HepG2 (cell line): Measurements from ENCODE around the gene USP32. TPM values are rescaled to one million over a fixed set of nuclear protein-coding genes. Genes with fewer than 3 reads are reported as not detected.

Experiments
- ARHGAP35 ChIP-seq: sonication (generic); formaldehyde crosslinking; IDR thresholded peaks from 2 replicates; pipeline ENCODE4 v1.9.0; 2022; ENCODE audit warnings: mild to moderate bottlenecking, inconsistent platforms, moderate library complexity, missing genetic modification reagents, borderline replicate concordance
- DPF2 ChIP-seq: sonication (generic); formaldehyde crosslinking; IDR thresholded peaks from 2 replicates; pipeline ENCODE4 v1.4.0; 2020; ENCODE audit warnings: mild to moderate bottlenecking, low read depth, missing genetic modification reagents, borderline replicate concordance
- FOXA3 ChIP-seq: IDR thresholded peaks from 2 replicates; pipeline ENCODE4 v1.6.1; 2016; ENCODE audit warnings: missing genetic modification reagents, missing compliant biosample characterization
- ISX ChIP-seq: sonication (generic); formaldehyde crosslinking; conservative IDR thresholded peaks from 2 replicates; pipeline ENCODE4 v1.5.0; 2020; ENCODE audit warnings: missing genetic modification reagents
- KAT2B ChIP-seq: fragments of 150-350 bp; IDR thresholded peaks from 2 replicates; pipeline ENCODE4 v1.6.1; 2014; ENCODE audit warnings: low read depth, low read length, borderline replicate concordance
- LCORL ChIP-seq, 2 experiments: fragments of 450-650 bp in 1 of 2; sonication (generic) in 1 of 2; formaldehyde crosslinking in 1 of 2; IDR thresholded peaks; 2 replicates each; pipeline versions ENCODE4 v1.5.0 to v1.6.1; 2017 to 2020; ENCODE audit warnings: antibody characterized with exemption in 1 of 2, missing genetic modification reagents in 1 of 2
- MIER3 ChIP-seq: IDR thresholded peaks from 2 replicates; pipeline ENCODE4 v1.6.1; 2016; ENCODE audit warnings: missing compliant biosample characterization, borderline replicate concordance
- RFXANK ChIP-seq: IDR thresholded peaks from 2 replicates; pipeline ENCODE4 v1.6.1; 2016
- SAFB2 ChIP-seq: sonication (generic); formaldehyde crosslinking; IDR thresholded peaks from 2 replicates; pipeline ENCODE4 v1.5.1; 2020; ENCODE audit warnings: missing genetic modification reagents, low read depth, mild to moderate bottlenecking, borderline replicate concordance
- SMAD1 ChIP-seq: sonication (generic); formaldehyde crosslinking; IDR thresholded peaks from 2 replicates; pipeline ENCODE4 v1.4.0; 2020; ENCODE audit warnings: missing genetic modification reagents, low read depth, mild to moderate bottlenecking, borderline replicate concordance
- SMARCE1 ChIP-seq: fragments of 450-650 bp; IDR thresholded peaks from 2 replicates; pipeline ENCODE4 v1.6.1; 2017; ENCODE audit warnings: borderline replicate concordance
- SOX6 ChIP-seq, 2 experiments: fragments of 450-650 bp in 1 of 2; sonication (generic) in 1 of 2; formaldehyde crosslinking in 1 of 2; IDR thresholded peaks; 2 replicates each; pipeline versions ENCODE4 v1.4.0 to v1.6.1; 2017 to 2020; ENCODE audit warnings: antibody characterized with exemption in 1 of 2, mild to moderate bottlenecking in 1 of 2, missing genetic modification reagents in 1 of 2
- YEATS4 ChIP-seq: sonication (generic); formaldehyde crosslinking; IDR thresholded peaks from 2 replicates; pipeline ENCODE4 v1.4.0; 2020; ENCODE audit warnings: missing genetic modification reagents, borderline replicate concordance
- ZKSCAN5 ChIP-seq: sonication (generic); formaldehyde crosslinking; IDR thresholded peaks from 2 replicates; pipeline ENCODE4 v1.5.1; 2020; ENCODE audit warnings: mild to moderate bottlenecking, missing genetic modification reagents
- ZNF672 ChIP-seq: sonication (generic); formaldehyde crosslinking; IDR thresholded peaks from 2 replicates; pipeline ENCODE4 v1.8.1; 2022; ENCODE audit warnings: missing genetic modification reagents
- polyA plus RNA-seq, 8 experiments: library from polyadenylated mRNA; depleted of rRNA in 3 of 8; stranded (reverse) in 7 of 8; unstranded in 1 of 8; fragments of >200 nt; fragmentation: Illumina TruSeq in 4 of 8; extraction: Trizol in 4 of 8; gene quantifications; 2 replicates each; pipeline versions ENCODE4 v1.2.1 to v1.2.3, GENCODE V29; 2011 to 2016; ENCODE audit warnings: low read depth in 4 of 8, missing spikeins in 1 of 8, mixed read lengths in 1 of 8; ENCODE audit not compliant: insufficient read depth in 1 of 8
- total RNA-seq, 5 experiments: library from RNA; depleted of rRNA; stranded (reverse); fragments of >200 nt; fragmentation: Illumina TruSeq; extraction: Trizol; gene quantifications; 2 replicates each; pipeline ENCODE4 v1.2.3, GENCODE V29; 2016; ENCODE audit warnings: low read depth in 1 of 5
- TF ChIP-seq, protein P1 (sequence below): sonication (generic); formaldehyde crosslinking; IDR thresholded peaks from 2 replicates; pipeline ENCODE4 v1.4.0; 2020; ENCODE audit warnings: mild to moderate bottlenecking, missing genetic modification reagents
- TF ChIP-seq, protein P2 (sequence below): IDR thresholded peaks from 2 replicates; pipeline ENCODE4 v1.6.1; 2016; ENCODE audit warnings: control low read depth
- TF ChIP-seq, protein P3 (sequence below): sonication (generic); formaldehyde crosslinking; IDR thresholded peaks from 2 replicates; pipeline ENCODE4 v1.5.1; 2020; ENCODE audit warnings: mild to moderate bottlenecking, missing genetic modification reagents, moderate library complexity

Gene USP32
- total and polyA plus RNA-seq, 2 of the 13 experiments (the other 11 are each of a cell fraction or from before 2014, with no cell fraction given), result 24.9 to 39.9 TPM

DNA sequence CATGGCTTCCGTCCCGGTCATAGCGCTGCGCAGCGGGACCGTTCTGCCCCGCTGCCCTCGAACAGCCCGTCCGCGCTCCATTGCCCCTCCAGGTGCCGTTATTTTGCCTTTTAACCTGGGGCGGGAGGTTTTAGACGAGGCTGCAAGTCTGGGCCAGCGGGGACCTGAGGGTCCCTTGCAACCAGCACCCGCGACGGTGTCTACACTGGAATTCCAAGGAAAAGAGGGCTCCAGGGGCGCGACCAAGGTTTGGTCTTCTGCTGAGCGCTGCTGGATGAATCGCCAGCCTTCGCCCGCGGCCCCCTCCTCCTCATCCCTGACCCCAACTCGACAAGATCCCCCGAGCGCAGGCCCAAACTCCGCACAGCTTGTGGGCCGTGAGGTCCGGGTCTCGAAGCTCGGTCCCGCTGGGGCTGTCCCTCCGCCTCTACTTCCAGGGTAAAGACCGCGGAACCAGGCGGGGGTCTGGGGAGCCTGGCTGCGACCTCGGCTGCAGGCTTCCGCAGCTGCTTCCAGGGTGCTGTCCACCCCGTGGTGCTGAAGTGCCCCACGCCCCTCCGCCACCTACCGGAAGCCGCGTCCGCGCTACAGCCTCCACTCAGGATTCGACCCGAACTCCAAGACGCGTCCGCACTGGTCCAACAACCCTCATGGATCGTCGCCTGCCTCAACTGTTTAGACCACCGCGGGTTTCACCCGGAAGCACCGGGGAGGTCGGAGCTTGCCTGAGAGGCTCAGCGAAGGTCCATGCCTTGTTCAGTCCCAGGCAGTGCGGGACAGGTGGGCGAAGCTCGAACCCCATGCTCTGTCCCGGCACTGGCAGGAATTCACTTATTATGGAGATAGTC, 252.3 kb downstream of the USP32 start (continued):
- TF ChIP-seq, protein P1, sequence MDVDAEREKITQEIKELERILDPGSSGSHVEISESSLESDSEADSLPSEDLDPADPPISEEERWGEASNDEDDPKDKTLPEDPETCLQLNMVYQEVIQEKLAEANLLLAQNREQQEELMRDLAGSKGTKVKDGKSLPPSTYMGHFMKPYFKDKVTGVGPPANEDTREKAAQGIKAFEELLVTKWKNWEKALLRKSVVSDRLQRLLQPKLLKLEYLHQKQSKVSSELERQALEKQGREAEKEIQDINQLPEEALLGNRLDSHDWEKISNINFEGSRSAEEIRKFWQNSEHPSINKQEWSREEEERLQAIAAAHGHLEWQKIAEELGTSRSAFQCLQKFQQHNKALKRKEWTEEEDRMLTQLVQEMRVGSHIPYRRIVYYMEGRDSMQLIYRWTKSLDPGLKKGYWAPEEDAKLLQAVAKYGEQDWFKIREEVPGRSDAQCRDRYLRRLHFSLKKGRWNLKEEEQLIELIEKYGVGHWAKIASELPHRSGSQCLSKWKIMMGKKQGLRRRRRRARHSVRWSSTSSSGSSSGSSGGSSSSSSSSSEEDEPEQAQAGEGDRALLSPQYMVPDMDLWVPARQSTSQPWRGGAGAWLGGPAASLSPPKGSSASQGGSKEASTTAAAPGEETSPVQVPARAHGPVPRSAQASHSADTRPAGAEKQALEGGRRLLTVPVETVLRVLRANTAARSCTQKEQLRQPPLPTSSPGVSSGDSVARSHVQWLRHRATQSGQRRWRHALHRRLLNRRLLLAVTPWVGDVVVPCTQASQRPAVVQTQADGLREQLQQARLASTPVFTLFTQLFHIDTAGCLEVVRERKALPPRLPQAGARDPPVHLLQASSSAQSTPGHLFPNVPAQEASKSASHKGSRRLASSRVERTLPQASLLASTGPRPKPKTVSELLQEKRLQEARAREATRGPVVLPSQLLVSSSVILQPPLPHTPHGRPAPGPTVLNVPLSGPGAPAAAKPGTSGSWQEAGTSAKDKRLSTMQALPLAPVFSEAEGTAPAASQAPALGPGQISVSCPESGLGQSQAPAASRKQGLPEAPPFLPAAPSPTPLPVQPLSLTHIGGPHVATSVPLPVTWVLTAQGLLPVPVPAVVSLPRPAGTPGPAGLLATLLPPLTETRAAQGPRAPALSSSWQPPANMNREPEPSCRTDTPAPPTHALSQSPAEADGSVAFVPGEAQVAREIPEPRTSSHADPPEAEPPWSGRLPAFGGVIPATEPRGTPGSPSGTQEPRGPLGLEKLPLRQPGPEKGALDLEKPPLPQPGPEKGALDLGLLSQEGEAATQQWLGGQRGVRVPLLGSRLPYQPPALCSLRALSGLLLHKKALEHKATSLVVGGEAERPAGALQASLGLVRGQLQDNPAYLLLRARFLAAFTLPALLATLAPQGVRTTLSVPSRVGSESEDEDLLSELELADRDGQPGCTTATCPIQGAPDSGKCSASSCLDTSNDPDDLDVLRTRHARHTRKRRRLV, result peak; percentile 89
- TF ChIP-seq, protein P2, sequence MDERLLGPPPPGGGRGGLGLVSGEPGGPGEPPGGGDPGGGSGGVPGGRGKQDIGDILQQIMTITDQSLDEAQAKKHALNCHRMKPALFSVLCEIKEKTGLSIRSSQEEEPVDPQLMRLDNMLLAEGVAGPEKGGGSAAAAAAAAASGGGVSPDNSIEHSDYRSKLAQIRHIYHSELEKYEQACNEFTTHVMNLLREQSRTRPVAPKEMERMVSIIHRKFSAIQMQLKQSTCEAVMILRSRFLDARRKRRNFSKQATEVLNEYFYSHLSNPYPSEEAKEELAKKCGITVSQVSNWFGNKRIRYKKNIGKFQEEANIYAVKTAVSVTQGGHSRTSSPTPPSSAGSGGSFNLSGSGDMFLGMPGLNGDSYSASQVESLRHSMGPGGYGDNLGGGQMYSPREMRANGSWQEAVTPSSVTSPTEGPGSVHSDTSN, result no peak
- TF ChIP-seq SMAD1 (CRISPR knock-in tag) (peak; percentile 67; the same call in 1 of the 2 replicates), RFXANK (CRISPR knock-in tag) (peak; percentile 92; the same call in 1 of the 2 replicates), DPF2 (no peak), ZKSCAN5 (peak; percentile 87), SMARCE1 (no peak), KAT2B (no peak; the same call in 1 of the 2 replicates), YEATS4 (peak; percentile 75; the same call in 1 of the 2 replicates), ISX (CRISPR knock-in tag) (peak; percentile 39; the same call in 1 of the 2 replicates), MIER3 (CRISPR knock-in tag) (peak; percentile 93), SOX6 (IDR thresholded peaks at IDR 0.05) (no peak), SOX6 (CRISPR knock-in tag; IDR thresholded peaks at IDR 0.05) (peak; percentile 72), LCORL (IDR thresholded peaks at IDR 0.05) (no peak), LCORL (CRISPR knock-in tag; IDR thresholded peaks at IDR 0.05) (peak; percentile 69; the same call in 1 of the 2 replicates), ARHGAP35 (CRISPR knock-in tag) (peak; percentile 98), ZNF672 (CRISPR knock-in tag) (no peak), SAFB2 (peak; percentile 98), FOXA3 (CRISPR knock-in tag) (peak; percentile 76)
- TF ChIP-seq, protein P3, sequence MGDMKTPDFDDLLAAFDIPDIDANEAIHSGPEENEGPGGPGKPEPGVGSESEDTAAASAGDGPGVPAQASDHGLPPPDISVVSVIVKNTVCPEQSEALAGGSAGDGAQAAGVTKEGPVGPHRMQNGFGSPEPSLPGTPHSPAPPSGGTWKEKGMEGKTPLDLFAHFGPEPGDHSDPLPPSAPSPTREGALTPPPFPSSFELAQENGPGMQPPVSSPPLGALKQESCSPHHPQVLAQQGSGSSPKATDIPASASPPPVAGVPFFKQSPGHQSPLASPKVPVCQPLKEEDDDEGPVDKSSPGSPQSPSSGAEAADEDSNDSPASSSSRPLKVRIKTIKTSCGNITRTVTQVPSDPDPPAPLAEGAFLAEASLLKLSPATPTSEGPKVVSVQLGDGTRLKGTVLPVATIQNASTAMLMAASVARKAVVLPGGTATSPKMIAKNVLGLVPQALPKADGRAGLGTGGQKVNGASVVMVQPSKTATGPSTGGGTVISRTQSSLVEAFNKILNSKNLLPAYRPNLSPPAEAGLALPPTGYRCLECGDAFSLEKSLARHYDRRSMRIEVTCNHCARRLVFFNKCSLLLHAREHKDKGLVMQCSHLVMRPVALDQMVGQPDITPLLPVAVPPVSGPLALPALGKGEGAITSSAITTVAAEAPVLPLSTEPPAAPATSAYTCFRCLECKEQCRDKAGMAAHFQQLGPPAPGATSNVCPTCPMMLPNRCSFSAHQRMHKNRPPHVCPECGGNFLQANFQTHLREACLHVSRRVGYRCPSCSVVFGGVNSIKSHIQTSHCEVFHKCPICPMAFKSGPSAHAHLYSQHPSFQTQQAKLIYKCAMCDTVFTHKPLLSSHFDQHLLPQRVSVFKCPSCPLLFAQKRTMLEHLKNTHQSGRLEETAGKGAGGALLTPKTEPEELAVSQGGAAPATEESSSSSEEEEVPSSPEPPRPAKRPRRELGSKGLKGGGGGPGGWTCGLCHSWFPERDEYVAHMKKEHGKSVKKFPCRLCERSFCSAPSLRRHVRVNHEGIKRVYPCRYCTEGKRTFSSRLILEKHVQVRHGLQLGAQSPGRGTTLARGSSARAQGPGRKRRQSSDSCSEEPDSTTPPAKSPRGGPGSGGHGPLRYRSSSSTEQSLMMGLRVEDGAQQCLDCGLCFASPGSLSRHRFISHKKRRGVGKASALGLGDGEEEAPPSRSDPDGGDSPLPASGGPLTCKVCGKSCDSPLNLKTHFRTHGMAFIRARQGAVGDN (CRISPR knock-in tag), result peak; percentile 86
